HG02981 (cell line): ENCODE data around the gene FBXO11.

Source experiments
- ATAC-seq: cut with Tn5 transposase; IDR thresholded peaks from one replicate; pipeline ENCODE4 v1.9.1; 2021; ENCODE audit warnings: mild to moderate bottlenecking, moderate library complexity; ENCODE audit not compliant: unreplicated experiment

FBXO11 gene

DNA sequence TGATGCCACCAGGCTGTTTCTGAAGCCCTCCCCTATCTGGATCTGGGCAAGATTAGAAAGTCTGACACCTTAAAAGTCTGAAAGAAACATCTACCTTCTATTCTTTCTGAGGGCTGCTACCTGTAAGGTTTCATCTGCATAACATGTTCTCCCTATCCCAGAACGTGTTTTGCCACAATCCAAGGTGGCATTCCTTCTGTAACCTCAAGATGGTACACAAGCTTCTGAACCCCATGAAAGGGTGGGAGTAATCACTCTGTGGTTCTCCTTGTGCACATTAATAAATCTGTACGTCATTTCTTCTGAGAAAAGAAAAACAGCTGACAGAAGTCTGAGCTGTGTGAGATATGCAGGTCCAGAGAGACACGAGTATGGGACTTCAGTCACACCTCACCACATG lies 165.2 kb downstream of the FBXO11 start:
- ATAC-seq, result no peak
